Subcutaneous abdominal adipose tissue (tissue), 5 donors: ENCODE data around the gene CYFIP1.

Experiments
- H3K27ac ChIP-seq: one replicate; pipeline ENCODE4 v1.7.0; 2013; ENCODE audit warnings: low read depth, mild to moderate bottlenecking, inconsistent platforms, low read length, moderate library complexity
- H3K27me3 ChIP-seq, 5 donors: one replicate each; pipeline ENCODE4 v1.7.0; 2013; ENCODE audit warnings: low read length in 5 of 5, inconsistent platforms in 1 of 5; ENCODE audit not compliant: control insufficient read depth in 5 of 5, insufficient read depth in 4 of 5
- H3K36me3 ChIP-seq, 5 donors: one replicate each; pipeline ENCODE4 v1.7.0; 2013; ENCODE audit warnings: low read length in 5 of 5; ENCODE audit not compliant: control insufficient read depth in 5 of 5, insufficient read depth in 5 of 5
- H3K4me1 ChIP-seq, 5 donors: one replicate each; pipeline ENCODE4 v1.7.0; 2013; ENCODE audit warnings: low read length in 5 of 5, mild to moderate bottlenecking in 3 of 5, moderate library complexity in 1 of 5; ENCODE audit not compliant: control insufficient read depth in 5 of 5, insufficient read depth in 5 of 5
- H3K4me3 ChIP-seq, 5 donors: one replicate each; pipeline ENCODE4 v1.7.0; 2013; ENCODE audit warnings: low read length in 5 of 5, low read depth in 1 of 5
- H3K9ac ChIP-seq, 5 donors: one replicate each; pipeline ENCODE4 v1.7.0; 2013; ENCODE audit warnings: low read length in 5 of 5, mild to moderate bottlenecking in 4 of 5, moderate library complexity in 3 of 5
- H3K9me3 ChIP-seq, 5 donors: one replicate each; pipeline ENCODE4 v1.7.0; 2013; ENCODE audit warnings: low read length in 5 of 5; ENCODE audit not compliant: control insufficient read depth in 5 of 5
- donor health status: healthy.
- donor health status: healthy.
- donor health status: healthy.
- donor health status: healthy.
- donor health status: healthy.

Gene CYFIP1

DNA sequence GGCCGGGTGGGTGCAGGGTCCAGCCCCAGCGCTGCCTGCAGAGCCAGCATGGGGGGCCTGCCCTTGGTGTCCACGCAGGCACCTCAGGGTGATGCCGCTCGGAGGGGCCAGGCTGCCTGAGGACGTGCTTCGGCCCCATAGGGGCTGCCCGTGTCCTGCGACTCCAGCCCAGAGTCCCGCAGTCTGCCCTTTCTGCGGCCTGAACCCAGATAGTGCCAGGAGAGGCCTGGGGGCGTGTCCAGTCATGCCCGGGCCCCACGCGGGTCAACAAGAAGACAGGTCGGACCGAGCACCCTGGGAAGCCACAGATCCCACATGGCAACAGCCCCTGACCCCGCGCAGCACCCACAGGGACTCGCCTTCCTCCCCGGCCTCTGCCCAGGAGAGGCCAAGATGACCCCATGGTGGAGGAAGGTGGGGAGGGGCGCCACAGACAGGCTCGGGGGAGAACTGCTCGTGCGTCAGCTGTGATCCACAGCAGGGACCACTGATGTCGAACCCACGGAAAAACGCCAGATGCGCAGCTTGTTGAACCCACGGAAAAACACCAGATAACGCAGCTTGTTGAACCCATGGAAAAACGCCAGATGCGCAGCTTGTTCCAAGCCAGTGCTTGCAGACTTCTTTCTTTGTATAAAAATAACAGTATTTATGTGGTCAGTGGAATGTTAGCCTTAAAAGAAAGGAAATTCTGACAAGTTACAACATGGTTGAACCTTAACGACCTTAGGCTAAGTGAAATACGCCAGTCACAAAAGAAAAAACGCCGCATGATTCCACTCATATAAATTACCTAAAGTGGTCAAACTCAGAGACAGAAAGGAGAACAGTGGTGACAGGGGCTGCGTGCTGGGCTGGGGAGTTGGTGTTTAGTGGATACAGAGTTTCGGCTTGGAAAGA is 28.5 kb downstream of the CYFIP1 start:
- no peaks in the 10 kb centered on the region for H3K9me3 ChIP-seq
- H3K4me1 ChIP-seq, result peaks cover 13 to 90% (median 72%) of the 10 kb centered on the region in 5 donors
- no peak overlapping the region for H3K9ac ChIP-seq
- H3K4me3 ChIP-seq, result no peak overlapping the region
- H3K27me3 ChIP-seq, result no peaks in the 10 kb centered on the region
- H3K36me3 ChIP-seq, result peaks cover 0 to 10% (median 4%) of the 10 kb centered on the region in 5 donors
- H3K27ac ChIP-seq, result no peak overlapping the region

DNA sequence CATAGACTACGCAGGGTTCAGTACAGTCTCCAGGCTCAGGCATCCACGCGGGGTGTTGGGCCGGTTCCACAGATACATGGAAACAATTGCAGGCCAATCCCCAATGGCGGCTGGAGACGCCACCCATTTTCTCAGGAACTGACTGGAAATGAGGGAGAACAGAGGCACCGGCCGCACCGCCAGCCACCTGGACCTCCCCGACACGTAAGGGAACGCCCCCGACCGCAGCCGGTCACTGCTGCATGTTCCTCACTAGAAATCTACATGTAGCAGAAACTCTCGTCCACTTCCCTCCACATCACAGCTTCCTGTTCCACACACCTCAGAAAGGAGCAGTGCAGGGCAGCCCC is 29.2 kb downstream of the CYFIP1 start:
- H3K4me3 ChIP-seq, result peak overlapping the region in 1 of 5 donors; percentile 32
- H3K9ac ChIP-seq, result no peak overlapping the region
- H3K27ac ChIP-seq, result peak overlapping the region; percentile 85
- H3K36me3 ChIP-seq, result peaks cover 0 to 16% (median 4%) of the 10 kb centered on the region in 5 donors
- peaks cover 13 to 84% (median 66%) of the 10 kb centered on the region in 5 donors for H3K4me1 ChIP-seq
- no peaks in the 10 kb centered on the region for H3K9me3 ChIP-seq
- H3K27me3 ChIP-seq, result no peaks in the 10 kb centered on the region

- Histone ChIP-seq H3K27ac (peak overlapping the region; percentile 85), H3K4me1 (peaks cover 13 to 78% (median 60%) of the 10 kb centered on the region in 5 donors)
Measured at GRCh38 chr15:22950256-22950990, 29.7 kb downstream of the CYFIP1 start.

GRCh38 chr15:22949074-22949547 is 31.1 kb downstream of the CYFIP1 start:
- no peaks in the 10 kb centered on the region for H3K9me3 ChIP-seq
- peak overlapping the region in 3 of 5 donors; percentile 37 to 64 (median 44) for H3K9ac ChIP-seq
- H3K27me3 ChIP-seq, result no peaks in the 10 kb centered on the region
- peak overlapping the region; percentile 43 to 89 (median 47) for H3K4me3 ChIP-seq
- H3K27ac ChIP-seq, result peak overlapping the region; percentile 85
- H3K36me3 ChIP-seq, result peaks cover 0 to 30% (median 17%) of the 10 kb centered on the region in 5 donors
- H3K4me1 ChIP-seq, result peaks cover 13 to 76% (median 47%) of the 10 kb centered on the region in 5 donors

More at GRCh38 chr15:22950256-22950990, 29.7 kb downstream of the CYFIP1 start:
- Histone ChIP-seq H3K9ac (peak overlapping the region in 3 of 5 donors; percentile 16 to 32 (median 30)), H3K9me3 (no peaks in the 10 kb centered on the region), H3K36me3 (peaks cover 0 to 18% (median 5%) of the 10 kb centered on the region in 5 donors), H3K4me3 (peak overlapping the region in 4 of 5 donors; percentile 27 to 32 (median 31)), H3K27me3 (no peaks in the 10 kb centered on the region)

GRCh38 chr15:22948056-22948455 is 32.1 kb downstream of the CYFIP1 start:
- Histone ChIP-seq H3K27ac (peak overlapping the region; percentile 85), H3K36me3 (peaks cover 0 to 41% (median 26%) of the 10 kb centered on the region in 5 donors), H3K9ac (peak overlapping the region in 1 of 5 donors; percentile 35), H3K4me1 (peaks cover 13 to 70% (median 40%) of the 10 kb centered on the region in 5 donors), H3K9me3 (no peaks in the 10 kb centered on the region), H3K27me3 (no peaks in the 10 kb centered on the region), H3K4me3 (peak overlapping the region in 1 of 5 donors; percentile 5)

GRCh38 chr15:22947101-22948000 is 32.8 kb downstream of the CYFIP1 start:
- Histone ChIP-seq H3K4me3 (peak overlapping the region in 1 of 5 donors; percentile 5), H3K9me3 (no peaks in the 10 kb centered on the region), H3K9ac (peak overlapping the region in 1 of 5 donors; percentile 35), H3K27me3 (no peaks in the 10 kb centered on the region), H3K27ac (no peak overlapping the region), H3K36me3 (peaks cover 0 to 48% (median 33%) of the 10 kb centered on the region in 5 donors), H3K4me1 (peaks cover 13 to 63% (median 36%) of the 10 kb centered on the region in 5 donors)

- Histone ChIP-seq H3K9ac (no peak overlapping the region), H3K4me1 (peaks cover 10 to 41% (median 30%) of the 10 kb centered on the region in 5 donors), H3K36me3 (peaks cover 2 to 66% (median 49%) of the 10 kb centered on the region in 5 donors), H3K27ac (no peak overlapping the region), H3K9me3 (no peaks in the 10 kb centered on the region), H3K4me3 (no peak overlapping the region), H3K27me3 (no peaks in the 10 kb centered on the region)
Measured at GRCh38 chr15:22945071-22945470, 35.1 kb downstream of the CYFIP1 start.

GRCh38 chr15:22944651-22945050 is 35.5 kb downstream of the CYFIP1 start:
- H3K4me3 ChIP-seq, result no peak overlapping the region
- H3K9me3 ChIP-seq, result no peaks in the 10 kb centered on the region
- H3K27me3 ChIP-seq, result no peaks in the 10 kb centered on the region
- no peak overlapping the region for H3K27ac ChIP-seq
- H3K4me1 ChIP-seq, result peaks cover 10 to 40% (median 31%) of the 10 kb centered on the region in 5 donors
- peaks cover 2 to 70% (median 49%) of the 10 kb centered on the region in 5 donors for H3K36me3 ChIP-seq
- H3K9ac ChIP-seq, result no peak overlapping the region

- H3K27ac ChIP-seq, result no peak overlapping the region
- no peaks in the 10 kb centered on the region for H3K27me3 ChIP-seq
- H3K4me3 ChIP-seq, result no peak overlapping the region
- peaks cover 2 to 87% (median 64%) of the 10 kb centered on the region in 5 donors for H3K36me3 ChIP-seq
- H3K9ac ChIP-seq, result no peak overlapping the region
- no peaks in the 10 kb centered on the region for H3K9me3 ChIP-seq
- H3K4me1 ChIP-seq, result peaks cover 0 to 32% (median 19%) of the 10 kb centered on the region in 5 donors
Measured at GRCh38 chr15:22942877-22943276, 37.3 kb downstream of the CYFIP1 start.
